Measurements from ENCODE around the gene MACROD2.

MACROD2 gene

GRCh38 chr20:15248618-15249395 lies 1253.5 kb downstream of the MACROD2 start:
- no peak for DNase-seq

- no peak for DNase-seq
These were observed 1255.9 kb downstream of the MACROD2 start for GRCh38 chr20:15251171-15251570.

GRCh38 chr20:15252304-15252703 lies 1257.0 kb downstream of the MACROD2 start:
- DNase-seq, result no peak

- DNase-seq, result no peak
These were observed 1258.1 kb downstream of the MACROD2 start for GRCh38 chr20:15253431-15253830.

- no peak for DNase-seq
These were observed 1261.6 kb downstream of the MACROD2 start for GRCh38 chr20:15256676-15257568.

GRCh38 chr20:15257569-15257870 lies 1262.2 kb downstream of the MACROD2 start:
- no peak for DNase-seq

- DNase-seq, result no peak
These were observed 1270.4 kb downstream of the MACROD2 start for GRCh38 chr20:15265581-15266309.

- no peak for DNase-seq
These were observed 1272.6 kb downstream of the MACROD2 start for GRCh38 chr20:15267935-15268334.

GRCh38 chr20:15278041-15278440 lies 1282.7 kb downstream of the MACROD2 start:
- no peak for DNase-seq

- no peak for DNase-seq
These were observed 1292.0 kb downstream of the MACROD2 start for GRCh38 chr20:15287329-15287728.

- DNase-seq, result no peak
These were observed 1292.8 kb downstream of the MACROD2 start for GRCh38 chr20:15288106-15288505.

- no peak for DNase-seq
These were observed 1294.0 kb downstream of the MACROD2 start for GRCh38 chr20:15289337-15289736.

GRCh38 chr20:15292405-15292804 lies 1297.1 kb downstream of the MACROD2 start:
- no peak for DNase-seq

GRCh38 chr20:15296422-15296821 lies 1301.1 kb downstream of the MACROD2 start:
- DNase-seq, result no peak

GRCh38 chr20:15297059-15297875 lies 1302.0 kb downstream of the MACROD2 start:
- DNase-seq, result peak; percentile 19

GRCh38 chr20:15302075-15302474 lies 1306.8 kb downstream of the MACROD2 start:
- DNase-seq, result peak; percentile 5

GRCh38 chr20:15310361-15310760 lies 1315.0 kb downstream of the MACROD2 start:
- DNase-seq, result peak; percentile 2

- DNase-seq, result peak; percentile 2
These were observed 1321.2 kb downstream of the MACROD2 start for GRCh38 chr20:15316556-15316955.

- DNase-seq, result no peak
These were observed 1322.4 kb downstream of the MACROD2 start for GRCh38 chr20:15317546-15318232.

GRCh38 chr20:15318682-15319081 lies 1323.4 kb downstream of the MACROD2 start:
- DNase-seq, result no peak

GRCh38 chr20:15319439-15319838 lies 1324.1 kb downstream of the MACROD2 start:
- DNase-seq, result no peak

GRCh38 chr20:15320941-15321340 lies 1325.6 kb downstream of the MACROD2 start:
- no peak for DNase-seq

Measured in fibroblast of skin of abdomen (primary cell).